Activated T-helper 2 cell treated with anti-CD3 and anti-CD28 coated beads, Interferon-gamma antibody, Interleukin-2, Interleukin-4, amounts not matched to agents 10 μg/mL and 5 μg/mL and 100 μg/mL, durations not matched to agents 14 hours and 24 hours and 36 hours (primary cell): Measurements from ENCODE around the gene MTUS2. TPM values are rescaled to one million over a fixed set of nuclear protein-coding genes. Genes with fewer than 3 reads are reported as not detected.
A peak's percentile ranks its signal among the peaks of the same experiment; 100 is the strongest.
"Not testable (repeated sequence)": the region's sequence is repeated elsewhere in the genome, so short reads cannot be mapped to it uniquely, and the experiment has no call there.

Source experiments
- DNase-seq: peaks from one replicate; pipeline ENCODE4 v3.0.0; 2021; ENCODE audit warnings: low spot score
- H3K27ac Mint-ChIP-seq: one replicate; pipeline ENCODE4 v1.8.0; 2021; ENCODE audit warnings: mixed read lengths
- H3K27me3 Mint-ChIP-seq: one replicate; pipeline ENCODE4 v1.8.0; 2021; ENCODE audit warnings: low read depth, mixed read lengths
- H3K36me3 Mint-ChIP-seq: one replicate; pipeline ENCODE4 v1.8.0; 2021; ENCODE audit warnings: low read depth, mixed read lengths
- H3K4me1 Mint-ChIP-seq: one replicate; pipeline ENCODE4 v1.8.0; 2021; ENCODE audit warnings: low read depth, mixed read lengths
- H3K4me3 Mint-ChIP-seq: one replicate; pipeline ENCODE4 v1.8.0; 2021; ENCODE audit warnings: low read depth, mild to moderate bottlenecking, moderate library complexity, mixed read lengths
- H3K9me3 Mint-ChIP-seq: one replicate; pipeline ENCODE4 v1.8.0; 2021; ENCODE audit warnings: mixed read lengths
- intact Hi-C: fragments of 100-400 bp; cut with micrococcal nuclease; formaldehyde crosslinking; loops from one replicate; pipeline ENCODE4 v1.15.1; 2023
- total RNA-seq: library from RNA; stranded (reverse); gene quantifications from 2 replicates; pipeline ENCODE4 v1.2.3, GENCODE V29; 2022

The MTUS2 gene
- total RNA-seq, 1 donor from 2014 or later: not detected

DNA sequence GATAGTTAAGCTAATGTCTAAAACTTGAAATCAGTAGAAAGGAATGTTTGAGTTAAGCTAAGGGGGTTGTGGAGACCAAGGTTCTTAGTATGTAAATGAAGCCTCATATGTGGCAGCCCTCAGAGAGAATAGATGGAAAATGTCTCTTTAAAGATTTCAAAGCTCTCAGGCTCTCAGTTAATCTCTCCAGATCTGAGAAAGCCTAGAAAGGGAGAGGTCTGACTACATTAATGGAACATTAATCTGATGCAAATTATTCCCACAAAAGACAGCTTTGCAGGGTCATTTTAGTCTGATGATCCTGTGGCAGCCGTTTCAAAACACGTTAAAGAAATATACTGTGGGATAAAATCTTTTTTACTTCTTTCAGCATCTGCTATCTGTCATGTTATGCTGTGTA, 508.4 kb downstream of the MTUS2 start:
- Mint-ChIP-seq H3K27ac (no peak overlapping the region), H3K27me3 (no peaks in the 10 kb centered on the region), H3K36me3 (no peaks in the 10 kb centered on the region), H3K9me3 (peaks cover 8% of the 10 kb centered on the region), H3K4me3 (no peak overlapping the region), H3K4me1 (no peaks in the 10 kb centered on the region)
- intact Hi-C loops: no loop called here
- DNase-seq: no peak

GRCh38 chr13:29336356-29336755, 516.2 kb downstream of the MTUS2 start:
- no peaks in the 10 kb centered on the region for H3K4me1 Mint-ChIP-seq
- H3K27ac Mint-ChIP-seq: no peak overlapping the region
- H3K9me3 Mint-ChIP-seq: peaks cover 33% of the 10 kb centered on the region
- H3K36me3 Mint-ChIP-seq: no peaks in the 10 kb centered on the region
- intact Hi-C loops: no loop called here
- no peaks in the 10 kb centered on the region for H3K27me3 Mint-ChIP-seq
- H3K4me3 Mint-ChIP-seq: no peak overlapping the region
- DNase-seq: no peak

DNA sequence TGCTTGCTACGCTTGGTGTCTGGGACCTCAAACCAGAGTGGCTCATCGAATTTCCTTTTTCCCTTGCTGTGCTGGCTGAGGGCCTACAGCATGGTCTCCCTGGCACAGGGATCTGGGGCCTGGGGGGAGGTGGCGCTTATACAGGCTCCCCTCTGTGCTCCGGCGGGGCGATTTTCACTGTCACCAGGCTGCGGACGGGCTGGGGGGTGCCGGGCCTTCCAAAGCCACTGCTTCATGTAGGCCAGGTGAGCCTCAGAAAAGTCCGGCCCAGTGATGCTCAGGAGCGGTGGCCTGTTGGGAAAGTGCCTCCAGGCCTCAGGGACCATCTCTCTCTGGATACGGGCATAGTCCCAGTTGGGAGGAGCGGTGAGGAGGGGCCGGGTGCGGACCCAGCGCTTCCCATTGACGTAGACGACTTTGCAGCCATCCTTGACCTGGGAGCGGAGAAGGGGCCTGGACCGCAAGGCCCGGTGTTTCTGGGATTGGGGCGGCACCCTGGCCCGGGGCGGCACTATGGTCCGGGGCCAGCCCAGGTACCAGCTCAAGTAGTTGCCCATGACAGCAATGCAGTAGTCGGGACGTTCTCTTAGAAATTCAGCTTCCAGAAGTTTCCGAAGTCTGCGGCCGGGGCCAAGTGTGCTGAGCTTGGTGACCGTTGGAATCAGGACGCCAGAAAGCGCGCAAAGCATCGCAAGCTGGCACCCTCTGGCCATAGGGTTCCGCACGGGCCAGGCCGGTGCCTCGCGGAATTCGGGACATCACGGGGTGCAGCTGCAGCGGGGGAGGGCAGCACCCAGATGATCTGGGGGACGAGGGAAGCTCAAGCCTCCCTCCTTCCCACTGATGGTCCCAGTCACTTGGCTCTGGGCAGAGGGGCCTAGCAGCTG, 519.5 kb downstream of the MTUS2 start:
- H3K9me3 Mint-ChIP-seq: peaks cover 15% of the 10 kb centered on the region
- intact Hi-C loops: no loop called here

GRCh38 chr13:29345860-29346582, 525.9 kb downstream of the MTUS2 start:
- intact Hi-C loops, H3K27ac Mint-ChIP-seq, H3K4me3 Mint-ChIP-seq, H3K4me1 Mint-ChIP-seq, H3K9me3 Mint-ChIP-seq, H3K36me3 Mint-ChIP-seq, H3K27me3 Mint-ChIP-seq, DNase-seq: not testable (repeated sequence)

More for the DNA sequence above, 519.5 kb downstream of the MTUS2 start:
- H3K27me3 Mint-ChIP-seq: no peaks in the 10 kb centered on the region
- no peak overlapping the region for H3K27ac Mint-ChIP-seq
- H3K36me3 Mint-ChIP-seq: no peaks in the 10 kb centered on the region
- no peak for DNase-seq
- no peaks in the 10 kb centered on the region for H3K4me1 Mint-ChIP-seq
- no peak overlapping the region for H3K4me3 Mint-ChIP-seq

DNA sequence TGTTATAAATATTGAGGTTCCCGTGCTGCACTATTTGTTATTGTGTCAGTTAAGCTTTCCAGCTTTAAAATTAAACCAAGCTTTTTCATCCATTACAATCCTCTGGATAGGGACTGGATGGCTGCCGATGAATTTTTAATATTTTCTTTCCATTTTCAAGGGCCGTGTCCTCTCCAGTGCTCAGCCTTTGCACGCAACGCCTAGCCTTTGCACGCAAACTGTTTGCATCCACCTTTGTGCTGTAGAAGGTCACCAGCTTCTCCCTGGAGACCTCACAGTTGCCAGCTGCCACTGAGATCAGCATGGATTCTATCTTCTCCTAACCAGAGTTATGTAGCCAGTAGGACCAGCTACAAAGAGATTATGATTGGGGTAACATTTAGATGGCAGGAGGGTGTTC, 534.9 kb downstream of the MTUS2 start:
- Mint-ChIP-seq H3K4me3 (no peak overlapping the region), H3K4me1 (no peaks in the 10 kb centered on the region), H3K27me3 (no peaks in the 10 kb centered on the region), H3K27ac (no peak overlapping the region), H3K9me3 (no peaks in the 10 kb centered on the region), H3K36me3 (no peaks in the 10 kb centered on the region)
- no peak for DNase-seq
- intact Hi-C loops: no loop called here

DNA sequence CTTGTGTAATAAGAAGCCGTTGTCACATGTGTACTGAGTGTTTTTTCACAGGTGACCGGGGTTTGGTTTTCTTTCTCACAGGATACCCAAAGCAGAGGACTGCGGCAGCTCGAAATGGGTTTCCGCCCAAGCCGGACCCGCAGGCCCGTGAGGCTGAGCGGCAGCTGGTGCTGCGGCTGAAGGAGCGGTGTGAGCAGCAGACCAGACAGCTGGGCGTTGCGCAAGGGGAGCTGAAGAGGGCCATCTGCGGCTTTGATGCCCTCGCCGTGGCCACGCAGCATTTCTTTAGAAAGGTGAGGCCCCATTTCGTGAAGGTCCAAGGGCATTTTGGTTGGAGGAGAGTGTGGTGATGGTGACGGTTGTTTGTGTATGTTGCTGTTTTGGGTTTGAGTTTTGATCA, 539.0 kb downstream of the MTUS2 start:
- H3K27ac Mint-ChIP-seq: no peak overlapping the region
- no peak overlapping the region for H3K4me3 Mint-ChIP-seq
- no peak for DNase-seq
- no peaks in the 10 kb centered on the region for H3K9me3 Mint-ChIP-seq
- no peaks in the 10 kb centered on the region for H3K4me1 Mint-ChIP-seq
- H3K36me3 Mint-ChIP-seq: no peaks in the 10 kb centered on the region
- no peaks in the 10 kb centered on the region for H3K27me3 Mint-ChIP-seq
- intact Hi-C loops: no loop called here

DNA sequence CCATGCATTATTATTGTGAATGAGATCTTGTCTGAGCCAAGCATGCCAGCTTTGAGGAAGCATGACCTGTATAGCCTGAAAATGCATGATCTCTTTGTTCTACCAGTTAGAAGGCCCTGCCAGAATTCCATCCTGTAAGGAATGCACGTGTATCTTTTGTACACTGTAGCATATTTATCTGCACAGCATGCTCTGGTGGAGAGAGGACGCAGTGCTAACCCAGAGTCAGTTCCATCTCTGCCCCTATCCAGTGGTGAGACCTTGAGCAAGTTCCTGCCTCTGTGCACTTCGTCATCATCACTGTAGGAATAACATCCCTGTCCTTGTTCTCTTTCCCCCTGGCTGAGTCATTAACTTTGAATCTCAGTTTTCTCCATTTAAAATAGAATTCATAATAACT, 541.6 kb downstream of the MTUS2 start:
- Mint-ChIP-seq H3K36me3 (no peaks in the 10 kb centered on the region), H3K9me3 (no peaks in the 10 kb centered on the region), H3K4me3 (no peak overlapping the region), H3K4me1 (no peaks in the 10 kb centered on the region), H3K27ac (no peak overlapping the region), H3K27me3 (no peaks in the 10 kb centered on the region)
- intact Hi-C loops: loop anchor here (10.0 kb wide), 1 partner anchor 547 kb away; no protein-coding TSS in a partner anchor
- DNase-seq: no peak

- Mint-ChIP-seq H3K4me3 (no peak overlapping the region), H3K27me3 (peaks cover 5% of the 10 kb centered on the region), H3K4me1 (no peaks in the 10 kb centered on the region), H3K27ac (no peak overlapping the region), H3K9me3 (no peaks in the 10 kb centered on the region), H3K36me3 (no peaks in the 10 kb centered on the region)
- DNase-seq: peak; percentile 10
- intact Hi-C loops: loop anchor here (10.0 kb wide), 1 partner anchor 548 kb away; no protein-coding TSS in a partner anchor
Observed at GRCh38 chr13:29362849-29363604, 542.9 kb downstream of the MTUS2 start.

GRCh38 chr13:29369060-29369743, 549.1 kb downstream of the MTUS2 start:
- H3K27ac Mint-ChIP-seq: no peak overlapping the region
- H3K36me3 Mint-ChIP-seq: no peaks in the 10 kb centered on the region
- no peaks in the 10 kb centered on the region for H3K4me1 Mint-ChIP-seq
- no peak overlapping the region for H3K4me3 Mint-ChIP-seq
- no peaks in the 10 kb centered on the region for H3K9me3 Mint-ChIP-seq
- H3K27me3 Mint-ChIP-seq: peaks cover 11% of the 10 kb centered on the region
- DNase-seq: no peak
- intact Hi-C loops: loop anchor here (10.0 kb wide), 1 partner anchor 554 kb away; no protein-coding TSS in a partner anchor

- Mint-ChIP-seq H3K4me3 (no peak overlapping the region), H3K4me1 (no peaks in the 10 kb centered on the region), H3K9me3 (peaks cover 8% of the 10 kb centered on the region), H3K27ac (no peak overlapping the region), H3K27me3 (no peaks in the 10 kb centered on the region), H3K36me3 (no peaks in the 10 kb centered on the region)
- intact Hi-C loops: no loop called here
- DNase-seq: no peak
Observed at GRCh38 chr13:29379281-29379680, 559.1 kb downstream of the MTUS2 start.

- DNase-seq: no peak
- no peak overlapping the region for H3K27ac Mint-ChIP-seq
- intact Hi-C loops: no loop called here
- no peaks in the 10 kb centered on the region for H3K27me3 Mint-ChIP-seq
- H3K9me3 Mint-ChIP-seq: peaks cover 8% of the 10 kb centered on the region
- H3K36me3 Mint-ChIP-seq: no peaks in the 10 kb centered on the region
- no peaks in the 10 kb centered on the region for H3K4me1 Mint-ChIP-seq
- no peak overlapping the region for H3K4me3 Mint-ChIP-seq
Observed at GRCh38 chr13:29379865-29380264, 559.7 kb downstream of the MTUS2 start.

DNA sequence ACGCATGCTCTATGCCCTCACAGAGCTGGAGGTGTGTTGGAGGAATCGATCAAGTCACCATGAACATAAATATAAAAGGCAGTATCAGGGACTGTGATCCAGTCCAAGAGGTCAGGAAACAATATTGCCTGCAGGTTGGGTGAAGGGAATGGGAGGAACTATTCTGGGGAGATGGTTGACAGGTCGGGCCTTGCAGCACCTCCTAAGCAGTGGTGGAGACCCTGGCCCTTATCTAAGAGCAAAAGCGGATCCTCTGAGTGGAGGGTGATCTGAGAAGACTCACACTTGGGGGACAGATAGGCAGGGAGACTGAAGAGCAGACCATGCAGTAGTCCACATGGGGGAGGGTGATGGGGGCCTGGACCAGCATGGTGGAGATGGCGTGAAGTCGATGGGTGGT, 561.9 kb downstream of the MTUS2 start:
- no peak for DNase-seq

More for the DNA sequence above, 561.9 kb downstream of the MTUS2 start:
- Mint-ChIP-seq H3K4me1 (no peaks in the 10 kb centered on the region), H3K36me3 (no peaks in the 10 kb centered on the region), H3K27me3 (no peaks in the 10 kb centered on the region), H3K4me3 (no peak overlapping the region), H3K9me3 (peaks cover 8% of the 10 kb centered on the region), H3K27ac (no peak overlapping the region)
- intact Hi-C loops: no loop called here
